ENCODE measurements around the gene TNS2. TPM values are rescaled to one million over a fixed set of nuclear protein-coding genes. Genes with fewer than 3 reads are reported as not detected.

TNS2 gene
- total and polyA plus RNA-seq, 2 of the 13 experiments (the other 11 are each of a cell fraction or from before 2014, with no cell fraction given): 8.9 to 20.4 TPM

DNA sequence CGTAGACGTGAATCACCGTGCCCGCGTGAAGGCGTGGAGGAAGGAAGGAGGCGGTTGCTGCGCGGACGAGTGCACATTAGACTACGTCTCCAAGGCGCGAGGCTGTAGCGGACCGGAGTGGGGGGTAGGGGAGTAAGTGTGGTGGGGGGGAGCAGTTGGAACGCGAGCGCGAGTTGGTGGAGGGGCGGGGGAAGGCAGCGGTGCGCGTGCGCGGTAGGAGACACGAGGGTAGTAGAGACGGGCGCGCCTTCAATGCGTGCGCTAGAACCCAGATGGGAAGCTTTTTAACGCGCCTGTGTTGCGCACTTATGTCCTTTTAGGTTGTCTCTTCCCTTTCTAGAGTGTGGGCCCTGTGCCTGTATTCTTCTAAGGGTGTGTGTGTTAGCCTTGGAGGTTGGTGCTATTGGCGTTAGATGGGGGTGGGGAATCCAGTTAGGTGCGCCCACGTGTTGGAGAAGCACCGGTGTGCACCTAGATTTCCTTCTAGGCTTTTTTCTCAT lies 43.0 kb upstream of the TNS2 start (continued):
- TF ChIP-seq, protein P1, sequence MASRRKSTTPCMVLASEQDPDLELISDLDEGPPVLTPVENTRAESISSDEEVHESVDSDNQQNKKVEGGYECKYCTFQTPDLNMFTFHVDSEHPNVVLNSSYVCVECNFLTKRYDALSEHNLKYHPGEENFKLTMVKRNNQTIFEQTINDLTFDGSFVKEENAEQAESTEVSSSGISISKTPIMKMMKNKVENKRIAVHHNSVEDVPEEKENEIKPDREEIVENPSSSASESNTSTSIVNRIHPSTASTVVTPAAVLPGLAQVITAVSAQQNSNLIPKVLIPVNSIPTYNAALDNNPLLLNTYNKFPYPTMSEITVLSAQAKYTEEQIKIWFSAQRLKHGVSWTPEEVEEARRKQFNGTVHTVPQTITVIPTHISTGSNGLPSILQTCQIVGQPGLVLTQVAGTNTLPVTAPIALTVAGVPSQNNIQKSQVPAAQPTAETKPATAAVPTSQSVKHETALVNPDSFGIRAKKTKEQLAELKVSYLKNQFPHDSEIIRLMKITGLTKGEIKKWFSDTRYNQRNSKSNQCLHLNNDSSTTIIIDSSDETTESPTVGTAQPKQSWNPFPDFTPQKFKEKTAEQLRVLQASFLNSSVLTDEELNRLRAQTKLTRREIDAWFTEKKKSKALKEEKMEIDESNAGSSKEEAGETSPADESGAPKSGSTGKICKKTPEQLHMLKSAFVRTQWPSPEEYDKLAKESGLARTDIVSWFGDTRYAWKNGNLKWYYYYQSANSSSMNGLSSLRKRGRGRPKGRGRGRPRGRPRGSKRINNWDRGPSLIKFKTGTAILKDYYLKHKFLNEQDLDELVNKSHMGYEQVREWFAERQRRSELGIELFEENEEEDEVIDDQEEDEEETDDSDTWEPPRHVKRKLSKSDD (CRISPR knock-in tag; IDR thresholded peaks at IDR 0.05; ENCODE audit: low read depth): no peak
- TF ChIP-seq NCOR1 (IDR thresholded peaks at IDR 0.05; ENCODE audit: borderline replicate concordance, low read length) (0 out of 2 replicates have a peak, but pooled peaks have one; percentile 29), ZNF230 (CRISPR knock-in tag; IDR thresholded peaks at IDR 0.05) (0 out of 2 replicates have a peak, but pooled peaks have one; percentile 3), FOXC1 (CRISPR knock-in tag; IDR thresholded peaks at IDR 0.05; ENCODE audit: borderline replicate concordance) (peak; percentile 13; the same call in 1 of the 2 replicates), ZNF709 (CRISPR knock-in tag; IDR thresholded peaks at IDR 0.05) (0 out of 2 replicates have a peak, but pooled peaks have one; percentile 6)
- TF ChIP-seq, protein P2, sequence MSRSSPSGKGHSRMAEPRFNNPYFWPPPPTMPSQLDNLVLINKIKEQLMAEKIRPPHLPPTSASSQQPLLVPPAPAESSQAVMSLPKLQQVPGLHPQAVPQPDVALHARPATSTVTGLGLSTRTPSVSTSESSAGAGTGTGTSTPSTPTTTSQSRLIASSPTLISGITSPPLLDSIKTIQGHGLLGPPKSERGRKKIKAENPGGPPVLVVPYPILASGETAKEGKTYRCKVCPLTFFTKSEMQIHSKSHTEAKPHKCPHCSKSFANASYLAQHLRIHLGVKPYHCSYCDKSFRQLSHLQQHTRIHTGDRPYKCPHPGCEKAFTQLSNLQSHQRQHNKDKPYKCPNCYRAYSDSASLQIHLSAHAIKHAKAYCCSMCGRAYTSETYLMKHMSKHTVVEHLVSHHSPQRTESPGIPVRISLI (CRISPR knock-in tag; IDR thresholded peaks at IDR 0.05; ENCODE audit: borderline replicate concordance): no peak
- TF ChIP-seq, protein P3, sequence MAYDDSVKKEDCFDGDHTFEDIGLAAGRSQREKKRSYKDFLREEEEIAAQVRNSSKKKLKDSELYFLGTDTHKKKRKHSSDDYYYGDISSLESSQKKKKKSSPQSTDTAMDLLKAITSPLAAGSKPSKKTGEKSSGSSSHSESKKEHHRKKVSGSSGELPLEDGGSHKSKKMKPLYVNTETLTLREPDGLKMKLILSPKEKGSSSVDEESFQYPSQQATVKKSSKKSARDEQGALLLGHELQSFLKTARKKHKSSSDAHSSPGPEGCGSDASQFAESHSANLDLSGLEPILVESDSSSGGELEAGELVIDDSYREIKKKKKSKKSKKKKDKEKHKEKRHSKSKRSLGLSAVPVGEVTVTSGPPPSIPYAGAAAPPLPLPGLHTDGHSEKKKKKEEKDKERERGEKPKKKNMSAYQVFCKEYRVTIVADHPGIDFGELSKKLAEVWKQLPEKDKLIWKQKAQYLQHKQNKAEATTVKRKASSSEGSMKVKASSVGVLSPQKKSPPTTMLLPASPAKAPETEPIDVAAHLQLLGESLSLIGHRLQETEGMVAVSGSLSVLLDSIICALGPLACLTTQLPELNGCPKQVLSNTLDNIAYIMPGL (CRISPR knock-in tag; IDR thresholded peaks at IDR 0.05; ENCODE audit: borderline replicate concordance in 1 of 2, low read depth in 1 of 2): peak in 1 of 2 experiments; percentile 52; a peak in 2 of 4 replicates
- TF ChIP-seq, protein P4, sequence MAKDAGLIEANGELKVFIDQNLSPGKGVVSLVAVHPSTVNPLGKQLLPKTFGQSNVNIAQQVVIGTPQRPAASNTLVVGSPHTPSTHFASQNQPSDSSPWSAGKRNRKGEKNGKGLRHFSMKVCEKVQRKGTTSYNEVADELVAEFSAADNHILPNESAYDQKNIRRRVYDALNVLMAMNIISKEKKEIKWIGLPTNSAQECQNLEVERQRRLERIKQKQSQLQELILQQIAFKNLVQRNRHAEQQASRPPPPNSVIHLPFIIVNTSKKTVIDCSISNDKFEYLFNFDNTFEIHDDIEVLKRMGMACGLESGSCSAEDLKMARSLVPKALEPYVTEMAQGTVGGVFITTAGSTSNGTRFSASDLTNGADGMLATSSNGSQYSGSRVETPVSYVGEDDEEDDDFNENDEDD (CRISPR knock-in tag; IDR thresholded peaks at IDR 0.05; ENCODE audit: borderline replicate concordance): peak; percentile 48; the same call in 1 of the 2 replicates

All from HepG2 (cell line).